H9 (cell line): ENCODE measurements around the gene WDSUB1. TPM values are rescaled to one million over a fixed set of nuclear protein-coding genes. Genes with fewer than 3 reads are reported as not detected.

ENCODE experiments used
- DNase-seq: peaks from one replicate; pipeline ENCODE4 v3.0.0-alpha.2; 2017
- H2AFZ ChIP-seq: one replicate; pipeline ENCODE4 v1.6.1; 2013; ENCODE audit warnings: mild to moderate bottlenecking, low read length, control low read depth, moderate library complexity
- H2AK5ac ChIP-seq: 2 replicates; pipeline ENCODE4 v1.6.1; 2013; ENCODE audit warnings: low read length, control low read depth, mixed read lengths; ENCODE audit not compliant: insufficient read length
- H2BK120ac ChIP-seq: one replicate; pipeline ENCODE4 v1.6.1; 2013; ENCODE audit warnings: low read depth, mild to moderate bottlenecking, low read length, control low read depth, inconsistent platforms; ENCODE audit not compliant: poor library complexity, severe bottlenecking
- H2BK12ac ChIP-seq: 2 replicates; pipeline ENCODE4 v1.6.1; 2013; ENCODE audit warnings: low read length, control low read depth, mixed read lengths, low read depth; ENCODE audit not compliant: insufficient read length
- H2BK15ac ChIP-seq: 2 replicates; pipeline ENCODE4 v1.6.1; 2013; ENCODE audit warnings: low read depth, low read length, control low read depth
- H2BK20ac ChIP-seq: one replicate; pipeline ENCODE4 v1.6.1; 2013; ENCODE audit warnings: low read depth, mild to moderate bottlenecking, low read length, control low read depth, inconsistent platforms; ENCODE audit not compliant: poor library complexity, severe bottlenecking
- H2BK5ac ChIP-seq: 2 replicates; pipeline ENCODE4 v1.6.1; 2013; ENCODE audit warnings: low read length, control low read depth, mixed read lengths; ENCODE audit not compliant: insufficient read length
- H3K14ac ChIP-seq: 2 replicates; pipeline ENCODE4 v1.6.1; 2013; ENCODE audit warnings: low read length, control low read depth; ENCODE audit not compliant: insufficient read depth
- H3K18ac ChIP-seq: 2 replicates; pipeline ENCODE4 v1.6.1; 2013; ENCODE audit warnings: low read depth, mild to moderate bottlenecking, mixed read lengths, low read length, control low read depth; ENCODE audit not compliant: insufficient read length
- H3K23ac ChIP-seq: 2 replicates; pipeline ENCODE4 v1.6.1; 2013; ENCODE audit warnings: low read length, control low read depth, mixed read lengths, low read depth; ENCODE audit not compliant: insufficient read length
- H3K23me2 ChIP-seq: 2 replicates; pipeline ENCODE4 v1.6.1; 2013; ENCODE audit warnings: low read depth, mild to moderate bottlenecking, mixed read lengths, low read length, control low read depth; ENCODE audit not compliant: insufficient read length, poor library complexity, severe bottlenecking
- H3K27ac ChIP-seq: 2 replicates; pipeline ENCODE4 v1.5.1; 2013; ENCODE audit warnings: low read length, control low read depth, mixed read lengths, low read depth; ENCODE audit not compliant: insufficient read length
- H3K27me3 ChIP-seq: 2 replicates; pipeline ENCODE4 v1.6.1; 2013; ENCODE audit warnings: low read length, control low read depth, inconsistent platforms; ENCODE audit not compliant: insufficient read depth
- H3K4ac ChIP-seq: 2 replicates; pipeline ENCODE4 v1.6.1; 2013; ENCODE audit warnings: low read depth, mild to moderate bottlenecking, control low read depth, inconsistent platforms, low read length, moderate library complexity
- H3K4me1 ChIP-seq: 2 replicates; pipeline ENCODE4 v1.6.1; 2013; ENCODE audit warnings: low read length, control low read depth, inconsistent platforms; ENCODE audit not compliant: insufficient read depth
- H3K4me2 ChIP-seq: 2 replicates; pipeline ENCODE4 v1.6.1; 2013; ENCODE audit warnings: low read length, control low read depth, mixed read lengths; ENCODE audit not compliant: insufficient read length, insufficient read depth
- H3K56ac ChIP-seq: 2 replicates; pipeline ENCODE4 v1.6.1; 2013; ENCODE audit warnings: low read depth, mild to moderate bottlenecking, mixed read lengths, low read length, control low read depth; ENCODE audit not compliant: insufficient read length
- H3K79me1 ChIP-seq: 2 replicates; pipeline ENCODE4 v1.6.1; 2013; ENCODE audit warnings: low read depth, mild to moderate bottlenecking, moderate library complexity, low read length, control low read depth, inconsistent platforms; ENCODE audit not compliant: insufficient read depth, poor library complexity, severe bottlenecking
- H3K79me2 ChIP-seq: 2 replicates; pipeline ENCODE4 v1.6.1; 2013; ENCODE audit warnings: low read length, control low read depth, inconsistent platforms; ENCODE audit not compliant: insufficient read depth
- H3K9ac ChIP-seq: 2 replicates; pipeline ENCODE4 v1.6.1; 2013; ENCODE audit warnings: low read length, control low read depth, mixed read lengths; ENCODE audit not compliant: insufficient read length; ENCODE audit errors: extremely low read depth
- H3K9me3 ChIP-seq: one replicate; pipeline ENCODE4 v1.6.1; 2013; ENCODE audit warnings: low read depth, low read length, inconsistent platforms; ENCODE audit not compliant: control insufficient read depth
- H3T11ph ChIP-seq: one replicate; pipeline ENCODE4 v1.6.1; 2013; ENCODE audit warnings: mild to moderate bottlenecking, low read length, control low read depth, inconsistent platforms
- H4K20me1 ChIP-seq: one replicate; pipeline ENCODE4 v1.6.1; 2013; ENCODE audit not compliant: control insufficient read depth, insufficient read length, insufficient read depth
- H4K5ac ChIP-seq: 2 replicates; pipeline ENCODE4 v1.6.1; 2013; ENCODE audit warnings: low read depth, mild to moderate bottlenecking, mixed read lengths, low read length, control low read depth; ENCODE audit not compliant: insufficient read length
- H4K8ac ChIP-seq: replicated peaks from 2 replicates; pipeline ENCODE4 v1.6.1; 2013; ENCODE audit warnings: low read length, control low read depth, mixed read lengths, low read depth; ENCODE audit not compliant: insufficient read length
- H4K91ac ChIP-seq: 2 replicates; pipeline ENCODE4 v1.6.1; 2013; ENCODE audit warnings: low read depth, mild to moderate bottlenecking, moderate library complexity, mixed read lengths, low read length, control low read depth; ENCODE audit not compliant: insufficient read length
- H3K27ac Mint-ChIP-seq, 3 experiments: 2 replicates in 2 of 3; 3 replicates in 1 of 3; pipeline ENCODE4 v1.8.0; 2020 to 2021; ENCODE audit warnings: mixed read lengths in 3 of 3, mild to moderate bottlenecking in 1 of 3, moderate library complexity in 1 of 3
- H3K27me3 Mint-ChIP-seq: 2 replicates; pipeline ENCODE4 v1.8.0; 2021; ENCODE audit warnings: low read depth, mild to moderate bottlenecking, moderate library complexity, mixed read lengths
- H3K36me3 Mint-ChIP-seq, 3 experiments: 2 replicates in 2 of 3; 3 replicates in 1 of 3; pipeline ENCODE4 v1.8.0; 2020 to 2021; ENCODE audit warnings: low read depth in 3 of 3, mixed read lengths in 3 of 3; ENCODE audit not compliant: insufficient read depth in 1 of 3
- H3K4me1 Mint-ChIP-seq, 2 experiments: 2 replicates each; pipeline ENCODE4 v1.8.0; 2020; ENCODE audit warnings: mixed read lengths in 2 of 2
- H3K4me3 Mint-ChIP-seq, 2 experiments: 2 replicates in 1 of 2; 3 replicates in 1 of 2; pipeline ENCODE4 v1.8.0; 2020 to 2021; ENCODE audit warnings: mild to moderate bottlenecking in 2 of 2, mixed read lengths in 2 of 2, moderate library complexity in 1 of 2
- H3K9me3 Mint-ChIP-seq, 2 experiments: 2 replicates in 1 of 2; 3 replicates in 1 of 2; pipeline ENCODE4 v1.8.0; 2020; ENCODE audit warnings: mild to moderate bottlenecking in 2 of 2, mixed read lengths in 2 of 2, moderate library complexity in 1 of 2
- CTCF ChIP-seq: fragments of 200-600 bp; sonication (generic); conservative IDR thresholded peaks from 3 replicates; pipeline ENCODE4 v1.8.0; 2021; ENCODE audit warnings: antibody characterized with exemption, mild to moderate bottlenecking
- WGBS: extraction: QIAGEN DNeasy Blood & Tissue Kit; methylation state at CpG from one replicate; pipeline ENCODE4 v1.1.7; 2013; ENCODE audit warnings: missing lambda C conversion rate, low lambda C conversion rate, mixed read lengths; ENCODE audit not compliant: insufficient read length; ENCODE audit errors: extremely low coverage; 5-methylcytosine and 5-hydroxymethylcytosine counted together
- total RNA-seq: library from RNA; stranded (reverse); gene quantifications from 2 replicates; pipeline ENCODE4 v1.2.1, GENCODE V29; 2021

Gene WDSUB1
- total RNA-seq, 1 experiment from 2014 or later: 5.5 TPM

- WGBS: no CpG with 5 or more reads among the region's 5 CpGs
- H3K23me2 ChIP-seq: peaks cover 3% of the 10 kb centered on the region
Measured at GRCh38 chr2:159213296-159213695, 73.2 kb downstream of the WDSUB1 start.

More at GRCh38 chr2:159213296-159213695, 73.2 kb downstream of the WDSUB1 start:
- no peak overlapping the region for H3K18ac ChIP-seq
- no peaks in the 10 kb centered on the region; the same call in 1 of the 2 replicates for H3K4me1 ChIP-seq
- no peak overlapping the region for H3K4me2 ChIP-seq
- Mint-ChIP-seq H3K4me1 (peaks cover 25 to 31% of the 10 kb centered on the region in 2 experiments), H3K27me3 (peaks cover 91% of the 10 kb centered on the region), H3K27ac (no peak overlapping the region), H3K4me3 (no peak overlapping the region), H3K36me3 (no peaks in the 10 kb centered on the region; a peak in 2 of 7 replicates), H3K9me3 (no peaks in the 10 kb centered on the region)
- no peaks in the 10 kb centered on the region for H3K9me3 ChIP-seq
- no peak overlapping the region for H4K8ac ChIP-seq
- H3K79me2 ChIP-seq: no peaks in the 10 kb centered on the region
- no peak overlapping the region for H3K56ac ChIP-seq
- no peak overlapping the region for H4K91ac ChIP-seq
- TF ChIP-seq CTCF: no peak
- H2BK20ac ChIP-seq: no peak overlapping the region
- no peak overlapping the region for H3K4ac ChIP-seq
- no peak for DNase-seq
- no peak overlapping the region for H2BK15ac ChIP-seq
- no peak overlapping the region for H3K27ac ChIP-seq
- H4K20me1 ChIP-seq: no peaks in the 10 kb centered on the region
- no peak overlapping the region for H3K14ac ChIP-seq
- H2BK120ac ChIP-seq: no peak overlapping the region
- no peak overlapping the region for H3T11ph ChIP-seq
- no peak overlapping the region for H2BK5ac ChIP-seq
- no peak overlapping the region for H2AK5ac ChIP-seq
- no peak overlapping the region for H4K5ac ChIP-seq
- no peak overlapping the region for H2BK12ac ChIP-seq
- H3K79me1 ChIP-seq: no peaks in the 10 kb centered on the region
- no peak overlapping the region for H3K23ac ChIP-seq
- no peak overlapping the region for H3K9ac ChIP-seq
- peaks cover 52% of the 10 kb centered on the region for H3K27me3 ChIP-seq
- H2AFZ ChIP-seq: no peak overlapping the region
